Left renal pelvis (tissue), 4 donors: ENCODE data around the gene MUL1. TPM values are rescaled to one million over a fixed set of nuclear protein-coding genes. Genes with fewer than 3 reads are reported as not detected.
A peak's percentile ranks its signal among the peaks of the same experiment; 100 is the strongest.

Experiments
- DNase-seq, 4 donors: peaks; one replicate each; pipeline ENCODE4 v3.0.0-alpha.2; 2013; ENCODE audit warnings: low read depth in 4 of 4, low spot score in 3 of 4
- polyA plus RNA-seq, 4 donors: library from polyadenylated mRNA; unstranded; fragments of 120-200 nt; gene quantifications; one replicate each; pipeline ENCODE4 v1.2.1, GENCODE V29; 2013; ENCODE audit not compliant: insufficient read length in 4 of 4

MUL1 gene, protein sequence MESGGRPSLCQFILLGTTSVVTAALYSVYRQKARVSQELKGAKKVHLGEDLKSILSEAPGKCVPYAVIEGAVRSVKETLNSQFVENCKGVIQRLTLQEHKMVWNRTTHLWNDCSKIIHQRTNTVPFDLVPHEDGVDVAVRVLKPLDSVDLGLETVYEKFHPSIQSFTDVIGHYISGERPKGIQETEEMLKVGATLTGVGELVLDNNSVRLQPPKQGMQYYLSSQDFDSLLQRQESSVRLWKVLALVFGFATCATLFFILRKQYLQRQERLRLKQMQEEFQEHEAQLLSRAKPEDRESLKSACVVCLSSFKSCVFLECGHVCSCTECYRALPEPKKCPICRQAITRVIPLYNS
- polyA plus RNA-seq, result 10 to 100 TPM; 27.4 to 40.0 (median 34.9) TPM

DNA sequence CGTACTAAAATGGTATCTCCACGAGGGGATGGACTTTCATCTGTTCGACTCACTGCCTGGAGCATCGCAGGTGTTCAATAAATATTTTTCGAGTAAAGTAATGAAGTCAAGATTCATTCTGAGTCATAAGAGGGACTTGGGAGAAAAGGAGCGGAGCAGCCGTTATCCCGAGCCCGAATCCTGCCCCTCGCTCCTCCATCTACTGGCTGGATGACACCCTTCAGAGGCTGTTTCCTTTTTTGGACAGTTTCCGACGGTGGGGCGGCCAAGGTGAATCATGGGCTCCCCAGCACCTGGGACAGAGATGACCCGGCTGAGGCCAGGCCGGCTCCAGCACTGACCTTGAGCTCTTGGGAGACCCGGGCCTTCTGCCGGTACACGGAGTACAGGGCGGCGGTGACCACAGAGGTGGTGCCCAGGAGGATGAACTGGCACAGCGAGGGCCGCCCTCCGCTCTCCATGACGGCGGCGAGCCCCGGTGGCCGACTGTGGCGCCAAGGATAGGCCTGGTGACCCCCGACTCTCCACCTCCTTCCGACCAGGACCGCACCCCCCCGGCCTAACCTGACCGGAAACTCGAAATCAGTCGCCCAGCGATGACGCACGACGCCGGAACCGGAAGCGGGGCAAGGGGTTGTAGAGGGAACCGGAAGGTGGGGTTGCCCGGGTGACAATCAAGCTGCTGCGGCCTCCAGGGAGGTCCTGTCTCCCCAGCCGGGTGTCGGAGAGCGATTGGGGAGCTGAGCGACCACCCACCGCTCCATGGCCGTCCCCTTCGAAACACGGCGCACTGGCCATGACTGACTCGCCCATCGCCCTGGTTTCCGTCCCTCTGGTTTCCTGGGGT is at the start of gene MUL1:
Gene MUL1 (minus strand): TSS at position 588 of the 847 bp plus-strand sequence. CDS start 127 bp downstream, at position 461.
- peak; percentile 85 to 93 (median 88) for DNase-seq

DNA sequence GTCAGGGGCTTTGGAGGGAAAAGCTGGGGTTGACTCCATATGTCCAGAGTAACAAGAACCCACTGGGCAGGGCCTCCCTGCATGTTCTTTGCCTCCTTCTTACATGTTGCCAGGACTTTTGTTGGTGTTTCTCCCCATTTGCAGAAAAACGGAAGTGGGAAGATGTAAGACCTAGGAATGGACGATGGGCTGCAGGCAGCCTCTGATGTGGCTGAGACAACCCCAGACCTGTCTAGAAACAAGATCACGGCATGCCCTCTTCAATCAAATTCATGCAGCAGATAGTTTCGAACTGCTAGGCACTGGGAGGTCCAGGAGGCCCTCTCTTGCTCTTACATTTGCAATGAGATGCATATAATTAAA is 47.8 kb upstream of the MUL1 start:
- no peak for DNase-seq

GRCh38 chr1:20555025-20555757 is 47.2 kb upstream of the MUL1 start:
- DNase-seq, result no peak

- no peak for DNase-seq
Measured at GRCh38 chr1:20552728-20553445, 44.9 kb upstream of the MUL1 start.

DNA sequence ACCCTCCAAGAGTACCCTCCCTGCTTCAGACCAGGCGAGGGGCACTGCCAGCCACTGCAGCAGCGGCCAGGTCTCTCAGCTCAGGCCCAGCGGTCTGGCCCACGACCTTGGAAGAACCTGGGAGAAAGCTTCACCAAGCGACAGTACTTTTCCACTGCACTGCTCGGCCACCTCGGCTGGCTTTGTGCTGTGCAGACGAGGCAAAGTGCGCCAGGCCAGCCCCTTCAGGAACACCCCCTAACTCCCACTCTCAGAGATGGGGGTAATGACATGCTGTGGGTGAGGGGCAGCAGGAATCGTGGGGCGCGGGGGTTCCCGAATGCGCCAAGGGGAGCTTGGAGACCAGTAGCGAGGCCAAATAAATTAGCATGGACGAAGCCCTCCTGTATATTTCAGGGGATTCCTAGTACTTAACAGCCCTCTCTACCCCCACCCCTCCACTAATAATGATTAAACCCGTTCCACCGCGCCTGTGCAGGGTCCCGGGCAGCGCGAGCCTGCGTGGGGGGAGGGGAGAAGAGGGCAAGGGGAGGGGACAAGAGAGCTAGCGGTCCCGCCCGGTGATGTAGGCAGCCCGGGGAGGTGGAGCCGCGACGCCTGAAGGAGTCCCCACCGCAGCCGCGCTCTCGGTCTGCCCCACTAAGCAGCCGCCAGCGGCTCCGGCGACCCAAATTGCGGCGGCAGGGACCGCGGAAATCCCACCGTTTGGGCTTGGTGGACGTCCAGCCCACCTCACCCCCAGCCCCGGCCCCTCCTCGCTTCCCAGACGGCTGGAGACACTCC is 44.2 kb upstream of the MUL1 start, which contains the start of gene FAM43B:
Gene FAM43B (plus strand): TSS at position 629 of the 783 bp plus-strand sequence. CDS start 401 bp downstream, outside the sequence.
- peak; percentile 74 to 80 (median 77) for DNase-seq

- no peak for DNase-seq
Measured at GRCh38 chr1:20551161-20551560, 43.2 kb upstream of the MUL1 start.

- no peak for DNase-seq
Measured at GRCh38 chr1:20546637-20547036, 38.7 kb upstream of the MUL1 start.

DNA sequence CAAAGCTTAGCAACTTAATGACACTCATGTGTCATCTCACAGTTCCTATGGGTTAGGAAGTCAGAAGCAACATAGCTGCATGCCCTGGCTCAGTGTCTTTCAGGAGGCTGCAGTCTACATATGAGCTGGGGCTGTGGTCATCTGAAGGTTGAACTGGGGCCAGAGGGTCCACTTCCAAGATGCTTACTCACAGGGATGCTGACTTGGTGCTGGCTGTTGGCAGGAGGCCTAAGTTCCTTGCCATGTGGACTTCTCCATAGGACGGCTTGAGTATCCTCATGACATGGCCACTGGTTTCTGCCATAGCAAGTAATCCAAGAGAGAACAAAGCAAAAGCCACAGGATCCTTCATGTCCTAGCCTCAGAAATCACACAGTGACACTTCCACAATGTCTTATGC is 32.3 kb upstream of the MUL1 start:
- DNase-seq, result no peak

DNA sequence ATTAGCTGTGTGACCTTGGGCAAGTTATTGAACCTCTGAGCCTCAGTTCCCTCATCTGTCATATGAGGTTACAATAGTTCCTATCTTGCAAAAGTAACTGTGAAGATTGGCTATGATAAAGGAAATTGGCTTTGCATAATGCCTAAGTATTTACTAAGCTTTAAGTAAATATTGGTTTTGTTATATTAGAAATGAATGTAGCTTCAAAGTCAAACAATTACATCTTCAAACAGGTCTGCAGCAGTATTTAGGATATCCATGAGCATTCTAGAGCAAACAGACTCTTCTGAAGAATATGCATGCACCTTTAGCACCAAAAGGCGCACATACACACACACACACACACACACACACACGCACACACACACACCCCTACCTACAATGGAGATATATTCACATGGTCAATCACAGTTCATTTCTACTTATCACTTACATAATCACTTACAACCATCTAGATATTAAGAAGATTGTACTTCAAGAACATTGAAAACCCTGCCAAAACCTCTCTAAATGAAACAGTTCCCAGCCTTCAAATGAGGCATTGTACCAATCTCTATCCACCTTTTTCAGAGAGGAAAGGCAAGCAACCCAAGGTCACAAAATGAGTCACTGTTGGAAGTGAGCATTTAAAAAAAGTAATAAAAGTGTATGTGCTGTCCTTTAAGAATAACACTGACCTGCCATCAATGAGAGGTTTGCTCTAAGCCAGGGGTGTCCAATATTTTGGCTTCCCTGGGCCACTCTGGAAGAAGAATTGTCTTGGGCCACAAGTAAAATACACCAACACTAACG is 31.0 kb upstream of the MUL1 start:
- DNase-seq, result no peak

DNA sequence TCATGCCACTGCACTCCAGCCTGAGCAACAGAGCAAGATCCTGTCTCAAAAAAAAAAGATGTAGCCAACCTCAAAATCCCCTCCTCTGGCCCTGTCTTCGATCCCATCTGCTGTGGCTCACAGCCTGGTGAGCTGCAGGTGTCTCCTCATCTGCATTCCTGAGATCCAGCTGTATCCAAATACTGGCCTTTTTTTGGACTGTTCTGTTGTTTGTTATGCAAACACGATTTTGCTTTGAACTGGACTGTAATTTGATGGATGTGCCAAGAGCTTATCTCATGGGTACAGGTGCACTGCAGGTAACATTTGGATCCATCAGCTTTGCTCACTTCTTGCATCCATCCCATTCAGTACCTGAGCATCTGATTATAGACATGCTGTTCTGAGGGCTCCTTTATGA is 30.3 kb upstream of the MUL1 start:
- no peak for DNase-seq

GRCh38 chr1:20534659-20535417 is 26.9 kb upstream of the MUL1 start:
- no peak for DNase-seq

- no peak for DNase-seq
Measured at GRCh38 chr1:20533635-20534034, 25.7 kb upstream of the MUL1 start.

DNA sequence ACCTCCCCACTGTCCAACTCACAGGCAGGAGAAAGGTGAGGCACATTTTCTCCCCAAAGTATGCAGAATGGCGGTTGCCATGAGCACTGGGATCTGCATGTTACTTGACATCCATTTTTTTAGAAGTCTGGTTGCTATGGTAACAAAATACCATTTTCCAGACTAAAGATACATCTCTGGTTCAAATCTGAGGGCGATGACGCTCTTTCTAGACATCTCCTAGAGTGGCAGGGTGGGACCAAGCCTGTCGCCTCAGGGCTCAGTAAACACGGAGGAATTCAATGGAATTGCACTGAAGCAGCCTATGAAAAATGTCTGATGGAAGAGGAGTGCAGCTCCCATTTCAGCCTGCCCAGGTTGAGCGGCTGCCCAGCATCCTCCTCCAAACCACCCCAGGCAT is 22.9 kb upstream of the MUL1 start:
- no peak for DNase-seq

- DNase-seq, result no peak
Measured at GRCh38 chr1:20530306-20530705, 22.4 kb upstream of the MUL1 start.

GRCh38 chr1:20528221-20528620 is 20.3 kb upstream of the MUL1 start:
- no peak for DNase-seq

DNA sequence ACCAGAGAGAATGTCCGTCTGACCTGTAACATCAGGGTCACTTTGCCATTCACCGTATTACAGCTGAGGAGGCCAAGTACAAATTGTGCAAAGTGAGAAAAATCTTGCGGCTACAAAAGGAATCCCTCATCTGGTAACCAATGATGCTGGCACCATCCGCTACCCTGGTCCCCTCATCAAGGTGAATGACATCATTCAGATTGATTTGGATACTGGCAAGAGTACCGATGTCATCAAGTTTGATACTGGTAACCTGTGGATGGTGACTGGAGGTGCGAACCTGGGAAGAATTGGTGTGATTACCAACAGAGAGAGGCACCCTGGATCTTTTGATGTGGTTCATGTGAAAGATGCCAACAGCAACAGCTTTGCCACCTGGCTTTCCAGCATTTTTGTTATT is 18.3 kb upstream of the MUL1 start:
- no peak for DNase-seq

DNA sequence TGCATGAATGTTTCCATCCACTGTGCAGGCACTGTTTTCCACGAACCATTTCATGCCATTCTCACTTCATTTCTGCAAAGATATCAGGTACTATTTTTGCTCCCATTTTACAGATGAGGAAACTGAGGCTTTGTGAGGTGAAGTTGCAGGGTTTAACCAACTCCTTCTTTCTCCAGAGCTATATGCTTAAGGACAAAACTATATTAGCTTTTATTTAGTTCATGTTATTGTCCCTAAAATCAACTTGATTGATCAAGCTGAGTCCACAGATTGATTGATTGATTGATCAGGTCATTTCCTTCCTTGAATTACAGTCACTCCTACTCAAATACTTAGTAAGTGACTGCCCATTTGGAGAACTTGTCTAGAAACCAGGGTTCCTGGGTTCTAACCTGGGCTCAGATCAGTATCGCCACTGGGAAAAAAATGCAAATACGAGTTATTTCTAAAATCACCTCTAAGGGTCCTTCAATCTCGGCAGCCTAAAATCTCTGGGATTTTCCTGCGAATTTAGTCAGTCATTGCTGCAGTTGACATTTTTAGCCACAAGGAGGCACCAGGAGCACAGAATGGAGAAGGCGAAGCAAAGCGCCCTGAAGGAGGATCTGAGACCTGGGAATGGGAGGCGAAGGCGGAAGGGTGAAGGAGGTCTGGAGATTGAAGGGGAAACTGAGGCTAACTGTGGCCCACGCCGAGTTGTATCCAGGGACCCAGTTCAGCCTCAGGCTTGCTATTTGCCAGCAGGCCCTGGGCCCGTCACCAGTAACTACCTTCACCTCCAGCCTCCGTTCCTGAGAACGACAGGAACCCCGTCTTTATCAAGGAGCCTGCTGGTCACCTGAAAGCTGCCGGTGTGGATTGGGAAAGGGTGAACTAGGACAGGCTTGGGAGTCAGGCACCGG is 14.3 kb upstream of the MUL1 start:
- peak; percentile 65 to 78 (median 70) for DNase-seq
